HG02852 (cell line): Measurements from ENCODE around the gene TRAPPC6A.

Experiments used
- ATAC-seq: cut with Tn5 transposase; IDR thresholded peaks from one replicate; pipeline ENCODE4 v1.9.1; 2021; ENCODE audit warnings: mild to moderate bottlenecking, moderate library complexity; ENCODE audit not compliant: unreplicated experiment

TRAPPC6A gene

GRCh38 chr19:45186509-45187334 is 8.7 kb upstream of the TRAPPC6A start:
- no peak for ATAC-seq

DNA sequence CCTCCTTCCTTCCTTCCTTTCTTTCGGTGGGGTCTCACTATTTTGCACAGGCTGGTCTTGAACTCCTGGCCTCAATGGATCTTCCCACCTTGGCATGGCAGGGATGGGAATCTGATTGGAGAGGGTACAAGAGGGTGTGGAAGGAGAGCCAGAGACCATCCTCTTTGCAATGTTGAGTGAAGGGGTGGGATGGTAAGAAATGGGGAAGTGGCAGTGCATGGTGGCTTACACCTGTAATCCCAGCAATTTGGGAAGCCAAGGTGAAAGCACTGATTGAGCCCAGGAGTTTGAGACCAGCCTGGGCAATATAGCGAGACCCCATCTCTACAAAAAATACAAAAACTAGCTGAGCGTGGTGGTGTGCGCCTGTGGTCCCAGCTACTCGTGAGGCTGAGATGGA is 6.1 kb upstream of the TRAPPC6A start:
- ATAC-seq = no peak

DNA sequence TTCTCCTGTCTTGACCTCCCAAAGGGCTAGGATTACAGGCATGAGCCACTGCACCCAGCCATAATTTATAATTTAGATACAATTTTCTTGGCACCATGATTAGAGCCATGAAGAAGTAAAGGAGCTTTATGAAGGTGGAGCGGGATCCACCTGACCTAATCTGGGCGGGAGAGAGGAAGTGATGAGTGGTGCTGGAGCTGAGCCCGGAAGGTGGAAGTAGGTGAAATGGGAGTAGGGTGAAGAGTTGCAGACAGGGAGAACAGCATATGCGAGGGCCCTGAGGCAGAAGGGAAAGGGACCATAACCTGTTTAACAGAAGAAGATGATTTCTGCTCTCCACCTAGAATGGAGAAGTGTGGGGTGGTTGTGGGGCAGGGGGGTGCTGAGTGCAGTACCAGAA is 4.7 kb upstream of the TRAPPC6A start:
- ATAC-seq = no peak

- no peak for ATAC-seq
Measured at GRCh38 chr19:45180936-45181335, 2.9 kb upstream of the TRAPPC6A start.

DNA sequence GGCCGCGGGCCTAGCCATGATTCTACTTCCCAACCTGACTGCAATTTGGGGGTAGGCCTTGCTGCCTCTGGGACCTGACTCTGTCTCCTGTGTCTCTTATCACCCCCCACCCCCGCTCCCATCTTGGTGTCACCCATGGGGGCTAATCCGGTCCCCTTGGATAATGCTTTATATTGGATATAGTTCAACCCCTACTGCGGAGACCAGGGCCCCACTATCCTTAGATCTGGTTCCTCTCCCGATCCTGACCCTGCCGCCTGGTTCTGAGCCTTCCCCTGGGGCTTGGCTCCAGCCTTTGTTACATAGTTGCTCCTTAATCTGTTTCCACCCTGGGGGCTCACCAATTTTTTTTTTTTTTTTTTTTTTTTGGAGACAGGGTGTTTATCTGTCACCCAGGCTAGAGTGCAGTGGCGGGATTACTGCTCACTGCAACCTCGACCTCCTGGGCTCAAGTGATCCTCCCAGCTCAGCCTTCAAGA is 1.9 kb upstream of the TRAPPC6A start:
- no peak for ATAC-seq

GRCh38 chr19:45179072-45179891 is 1.2 kb upstream of the TRAPPC6A start:
- no peak for ATAC-seq

GRCh38 chr19:45178262-45179071 is 430 bp upstream of the TRAPPC6A start, which contains the start of gene BLOC1S3:
TSS of gene BLOC1S3 (plus strand) at chr19:45178784. CDS start at chr19:45179297, 513 bp downstream.
- ATAC-seq = peak; percentile 82

- ATAC-seq = no peak
Measured at GRCh38 chr19:45175515-45176345, 2.3 kb downstream of the TRAPPC6A start.

DNA sequence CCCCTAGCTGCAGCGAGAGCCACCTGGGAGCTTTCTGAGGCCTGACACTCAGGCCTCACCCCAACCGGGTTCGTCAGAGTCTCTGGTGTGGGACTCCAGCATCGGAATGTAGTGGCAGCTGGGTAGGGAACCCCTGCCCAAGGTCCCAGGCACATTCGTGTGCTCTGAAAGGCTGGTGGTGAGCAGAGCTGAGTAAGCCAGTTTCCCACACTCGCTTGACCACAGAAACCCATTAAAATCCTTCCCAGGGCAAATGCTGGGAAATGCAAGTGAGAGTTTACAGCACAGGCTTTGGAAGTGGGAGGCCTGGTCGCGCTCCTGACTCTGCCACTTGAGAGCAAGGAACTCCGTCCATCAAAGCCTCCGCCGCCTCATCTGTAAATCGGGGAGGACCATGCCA is 4.2 kb downstream of the TRAPPC6A start:
- ATAC-seq = no peak

- no peak for ATAC-seq
Measured at GRCh38 chr19:45172611-45173208, 5.3 kb downstream of the TRAPPC6A start.

DNA sequence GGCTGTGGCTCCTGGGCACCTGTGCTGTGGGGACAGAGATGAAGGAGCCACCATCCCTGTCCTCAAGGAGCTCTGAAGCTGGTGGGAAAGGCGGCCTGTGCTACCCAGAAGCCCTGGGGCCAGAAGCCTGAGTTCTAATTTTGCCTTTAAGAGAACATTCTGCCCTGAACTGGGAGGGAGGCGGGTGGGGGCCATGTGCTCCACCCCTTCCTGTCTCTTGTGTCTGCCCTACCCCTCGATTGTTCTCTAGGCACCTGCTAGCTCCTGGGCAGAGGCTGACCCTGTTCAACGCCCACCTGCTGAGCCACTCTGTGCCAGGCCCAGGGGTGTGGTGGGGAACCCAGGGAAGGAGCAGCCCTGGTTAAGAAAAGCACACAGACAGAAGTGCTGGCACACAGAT is 5.9 kb downstream of the TRAPPC6A start:
- no peak for ATAC-seq

GRCh38 chr19:45171211-45171623 is 6.8 kb downstream of the TRAPPC6A start:
- ATAC-seq = no peak

- ATAC-seq = no peak
Measured at GRCh38 chr19:45170146-45171106, 7.6 kb downstream of the TRAPPC6A start.

- no peak for ATAC-seq
Measured at GRCh38 chr19:45169602-45170001, 8.4 kb downstream of the TRAPPC6A start.

- ATAC-seq = no peak
Measured at GRCh38 chr19:45168767-45169351, 9.2 kb downstream of the TRAPPC6A start.

DNA sequence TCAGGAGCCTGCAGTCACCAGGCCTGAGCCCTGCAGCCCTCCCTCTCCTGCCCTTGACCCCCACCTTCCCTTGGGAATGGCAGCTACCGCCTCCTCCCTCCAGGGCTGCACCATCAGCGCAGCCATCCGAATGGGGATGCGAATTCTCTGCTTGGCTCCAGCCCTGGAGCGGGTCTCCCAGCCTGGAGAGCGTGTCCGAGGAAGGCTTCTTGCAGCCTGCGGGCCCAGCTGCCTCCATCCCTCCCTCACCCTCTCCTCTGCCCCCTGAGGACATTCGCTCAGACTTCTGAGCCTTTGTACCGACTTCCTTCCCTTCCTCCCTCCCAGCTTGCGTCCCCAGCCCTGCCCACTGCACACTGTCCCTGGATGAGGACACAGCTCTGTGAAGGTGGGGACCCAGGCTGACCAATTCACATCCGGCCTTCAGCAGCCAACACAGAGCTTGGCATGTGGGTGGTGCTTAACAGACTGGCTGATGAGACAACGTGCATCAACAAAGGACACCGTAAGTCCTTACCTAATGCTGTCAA is 11.2 kb downstream of the TRAPPC6A start:
- no peak for ATAC-seq

DNA sequence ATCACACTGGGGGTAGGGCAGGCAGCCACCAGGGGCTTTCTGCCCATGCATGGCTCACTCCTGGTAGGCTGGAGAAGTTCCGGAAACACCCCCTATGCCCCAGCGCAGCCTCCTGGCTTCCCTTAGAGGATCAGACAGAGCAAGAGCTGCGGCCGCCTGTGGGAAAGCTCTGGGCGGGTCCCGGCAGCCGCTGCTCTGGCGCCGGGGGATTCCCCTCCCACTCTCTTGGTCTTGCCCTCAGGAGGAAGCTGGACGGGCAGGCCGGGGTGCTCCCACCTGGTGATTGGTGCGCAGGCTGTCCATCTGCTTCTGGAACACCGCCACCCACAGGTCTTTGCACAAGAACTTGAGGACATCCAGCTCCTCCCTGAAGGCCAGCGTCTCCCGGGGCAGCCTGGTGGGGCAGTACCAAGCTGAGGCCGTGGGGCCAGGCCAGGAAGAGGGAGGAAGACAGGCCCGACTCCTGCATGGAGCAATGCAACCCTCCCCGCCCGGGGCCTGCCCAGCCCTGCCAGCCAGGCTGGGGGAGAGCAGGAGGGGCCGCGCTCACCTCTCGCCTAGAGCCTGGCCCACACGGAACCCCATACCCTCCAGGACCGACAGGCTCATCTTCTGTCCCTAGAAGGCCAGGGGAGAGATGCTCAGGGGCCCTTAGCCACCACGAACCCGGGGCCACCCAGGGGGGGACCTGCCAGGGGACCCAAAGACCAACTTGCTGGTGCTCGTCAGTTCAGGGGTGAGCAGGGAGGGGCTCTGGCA is 13.3 kb downstream of the TRAPPC6A start:
- ATAC-seq = peak; percentile 60
